A673 (cell line): Measurements from ENCODE around the gene STAG3. TPM values are rescaled to one million over a fixed set of nuclear protein-coding genes. Genes with fewer than 3 reads are reported as not detected.

Source experiments
- BruUV-seq: library from RNA; stranded (reverse); fragments of 400-500 nt; replicated peaks from 2 replicates; lab custom pipeline; 2021; lab: Mats Ljungman, UMichigan
- CTCF ChIA-PET: fragments of 300-600 bp; sonication (Branson Sonifier 250); formaldehyde crosslinking; loops from one replicate; lab custom pipeline; 2022; ENCODE audit warnings: antibody characterized with exemption; lab: Charles Lee
- POLR2A ChIA-PET: fragments of 300-600 bp; sonication (Branson Sonifier 250); formaldehyde crosslinking; loops from one replicate; lab custom pipeline; 2022; ENCODE audit warnings: antibody characterized with exemption; ENCODE audit not compliant: low non-redundant PET; lab: Charles Lee
- DNase-seq: peaks from one replicate; pipeline ENCODE4 v3.0.0-alpha.2; 2015; ENCODE audit warnings: low spot score
- H3K27ac ChIP-seq: fragments of 200-600 bp; sonication (generic); 2 replicates; pipeline ENCODE4 v1.5.1; 2016; ENCODE audit warnings: mixed run types, low read depth, mild to moderate bottlenecking, mixed read lengths, antibody characterized with exemption, low read length; ENCODE audit not compliant: poor library complexity, severe bottlenecking
- H3K27me3 ChIP-seq: fragments of 200-600 bp; sonication (generic); replicated peaks from 2 replicates; pipeline ENCODE4 v1.6.1; 2017; ENCODE audit warnings: mixed run types, low read depth, mild to moderate bottlenecking, mixed read lengths, antibody characterized with exemption, low read length; ENCODE audit not compliant: insufficient read depth, poor library complexity
- H3K36me3 ChIP-seq: fragments of 200-600 bp; sonication (generic); 2 replicates; pipeline ENCODE4 v1.6.1; 2016; ENCODE audit warnings: mixed run types, mild to moderate bottlenecking, mixed read lengths, antibody characterized with exemption, low read length; ENCODE audit not compliant: insufficient read depth, poor library complexity, severe bottlenecking
- H3K4me1 ChIP-seq: fragments of 200-600 bp; sonication (generic); 2 replicates; pipeline ENCODE4 v1.6.1; 2017; ENCODE audit warnings: mixed run types, mild to moderate bottlenecking, mixed read lengths, antibody characterized with exemption, low read length; ENCODE audit not compliant: insufficient read depth, poor library complexity, severe bottlenecking
- H3K4me3 ChIP-seq: fragments of 200-600 bp; sonication (generic); 2 replicates; pipeline ENCODE4 v1.5.1; 2016; ENCODE audit warnings: low read depth, mixed run types, mild to moderate bottlenecking, mixed read lengths, low read length; ENCODE audit not compliant: poor library complexity, severe bottlenecking
- H3K9me3 ChIP-seq: fragments of 200-600 bp; sonication (generic); 2 replicates; pipeline ENCODE4 v1.6.1; 2016; ENCODE audit warnings: mixed run types, low read depth, mild to moderate bottlenecking, mixed read lengths, antibody characterized with exemption, low read length; ENCODE audit not compliant: poor library complexity, severe bottlenecking
- CTCF ChIP-seq: fragments of 300-800, 200-600 bp; sonication (generic); conservative IDR thresholded peaks from 2 replicates; pipeline ENCODE4 v1.5.1; 2017; ENCODE audit warnings: low read depth, mild to moderate bottlenecking, antibody characterized with exemption, low read length, moderate library complexity, mixed read lengths
- EZH2 ChIP-seq: fragments of 200-600 bp; sonication (generic); IDR thresholded peaks from 2 replicates; pipeline ENCODE4 v1.6.1; 2017; ENCODE audit warnings: borderline replicate concordance, low read depth, mild to moderate bottlenecking, mixed read lengths, antibody characterized with exemption, low read length; ENCODE audit not compliant: poor library complexity, severe bottlenecking
- intact Hi-C: fragments of 100-400 bp; cut with micrococcal nuclease; formaldehyde crosslinking; loops from one replicate; pipeline ENCODE4 v1.10.0; 2022; ENCODE audit not compliant: unreplicated experiment
- total RNA-seq: library from RNA; stranded (reverse); gene quantifications from 2 replicates; pipeline ENCODE4 v1.2.3, GENCODE V29; 2021

The STAG3 gene
- total RNA-seq, 1 experiment from 2014 or later = 1.2 TPM

DNA sequence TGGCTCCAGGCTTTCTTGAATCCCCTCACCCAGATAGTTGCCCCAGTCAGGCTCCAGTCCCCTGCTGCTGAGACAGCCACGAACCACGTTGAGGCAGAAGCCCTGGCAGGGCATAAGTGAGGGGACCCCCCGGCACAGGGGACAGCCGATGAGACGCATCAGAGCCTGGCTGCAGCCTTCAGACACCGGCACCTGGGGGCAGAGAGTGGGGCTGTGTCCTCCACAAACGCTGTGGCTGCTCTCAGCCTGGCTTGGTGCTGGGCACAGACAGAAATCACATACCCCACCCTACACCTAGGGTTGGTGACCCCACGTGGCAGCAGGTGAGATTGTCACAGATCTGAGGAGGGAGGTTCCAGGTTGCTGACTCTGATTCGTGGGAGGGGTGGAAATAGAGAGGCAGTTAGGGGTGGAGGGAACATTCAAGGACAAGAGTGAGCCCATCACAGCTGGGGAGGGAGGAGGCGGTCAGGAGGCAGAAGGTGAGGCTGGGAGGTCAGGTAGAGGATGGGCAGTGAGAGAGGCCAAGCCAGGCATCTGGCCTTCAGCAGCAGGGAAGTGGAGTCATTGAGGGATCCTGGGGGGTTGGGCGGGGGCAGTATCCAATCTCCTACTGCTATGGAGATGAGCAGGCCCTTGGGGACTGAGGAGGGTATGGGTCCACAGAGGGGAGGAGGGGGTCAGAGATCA, 3.8 kb upstream of the STAG3 start:
- BruUV-seq = no TSS peak

DNA sequence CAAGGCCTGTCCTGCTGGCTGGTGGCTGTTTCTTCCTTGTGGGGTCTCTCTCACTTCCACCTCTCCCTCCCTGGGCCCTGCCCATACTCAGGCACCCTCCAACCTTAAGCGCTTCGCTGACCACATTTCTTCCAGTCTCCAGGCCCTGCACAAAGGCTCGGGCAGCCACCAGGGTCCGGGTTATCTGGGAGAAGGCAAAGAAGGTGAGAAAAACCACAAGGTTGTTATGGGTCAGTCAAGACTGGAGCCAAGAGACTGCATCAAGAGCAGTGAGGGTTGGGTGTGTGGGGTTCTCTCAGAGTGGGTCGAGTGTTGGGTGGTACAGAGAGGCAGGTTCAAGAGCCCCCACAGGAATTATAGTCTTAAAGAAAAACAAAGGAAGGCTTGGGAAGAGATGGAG, 3.1 kb upstream of the STAG3 start:
- H3K9me3 ChIP-seq = no peaks in the 10 kb centered on the region
- H3K4me3 ChIP-seq = no peak overlapping the region
- CTCF ChIA-PET = no interaction called here
- peaks cover 10% of the 10 kb centered on the region for H3K4me1 ChIP-seq
- no peaks in the 10 kb centered on the region for H3K27me3 ChIP-seq
- DNase-seq = no peak
- BruUV-seq = no TSS peak
- POLR2A ChIA-PET = no interaction called here
- no peak overlapping the region for H3K27ac ChIP-seq
- intact Hi-C loops = no loop called here
- no peak for TF ChIP-seq EZH2
- TF ChIP-seq CTCF = no peak
- no peaks in the 10 kb centered on the region for H3K36me3 ChIP-seq

More for the DNA sequence above, 3.8 kb upstream of the STAG3 start:
- Histone ChIP-seq H3K36me3 (no peaks in the 10 kb centered on the region), H3K9me3 (no peaks in the 10 kb centered on the region), H3K27ac (no peak overlapping the region), H3K27me3 (no peaks in the 10 kb centered on the region), H3K4me1 (peaks cover 11% of the 10 kb centered on the region), H3K4me3 (no peak overlapping the region)
- DNase-seq = no peak
- TF ChIP-seq CTCF (no peak), EZH2 (no peak)
- intact Hi-C loops = no loop called here
- ChIA-PET CTCF (no interaction called here), POLR2A (no interaction called here)

- H3K27me3 ChIP-seq = no peaks in the 10 kb centered on the region
- no peak overlapping the region for H3K27ac ChIP-seq
- no peaks in the 10 kb centered on the region for H3K9me3 ChIP-seq
- no TSS peak for BruUV-seq
- H3K4me1 ChIP-seq = peaks cover 10% of the 10 kb centered on the region
- POLR2A ChIA-PET = no interaction called here
- CTCF ChIA-PET = no interaction called here
- no peak for DNase-seq
- intact Hi-C loops = no loop called here
- no peaks in the 10 kb centered on the region for H3K36me3 ChIP-seq
- no peak overlapping the region for H3K4me3 ChIP-seq
- no peak for TF ChIP-seq CTCF
- no peak for TF ChIP-seq EZH2
These were observed 2.3 kb upstream of the STAG3 start for GRCh38 chr7:100175296-100175935.
